Endothelial cell of umbilical vein (primary cell): ENCODE data around the gene WDR72. TPM values are rescaled to one million over a fixed set of nuclear protein-coding genes. Genes with fewer than 3 reads are reported as not detected.

ENCODE experiments used
- BruUV-seq: library from RNA; stranded (reverse); fragments of 400-500 nt; replicated peaks from 2 replicates; lab custom pipeline; 2021; lab: Mats Ljungman, UMichigan
- CTCF ChIA-PET: fragments of 300-600, 350-600 bp; sonication (Branson Sonifier 250); formaldehyde crosslinking; loops from one replicate; lab custom pipeline; 2021; ENCODE audit warnings: antibody characterized with exemption, inconsistent platforms; lab: Charles Lee
- POLR2A ChIA-PET: fragments of 300-600, 350-600 bp; sonication (Branson Sonifier 250); formaldehyde crosslinking; loops from one replicate; lab custom pipeline; 2021; ENCODE audit warnings: antibody characterized with exemption, inconsistent platforms; lab: Charles Lee
- DNase-seq: peaks from one replicate; pipeline ENCODE4 v3.0.0-alpha.2; 2011; ENCODE audit warnings: low read depth, low spot score
- FAIRE-seq: peaks from 2 replicates; lab custom pipeline; 2011; peaks lifted over from hg19 to GRCh38; lab: Jason Lieb, UNC
- H2AFZ ChIP-seq: 2 replicates; pipeline ENCODE4 v1.6.0; 2012; ENCODE audit warnings: low read depth, low read length, control low read depth, inconsistent platforms
- H3K27ac ChIP-seq: 2 replicates; pipeline ENCODE4 v1.5.1; 2011; ENCODE audit warnings: low read depth, mild to moderate bottlenecking, control low read depth, low read length, moderate library complexity; ENCODE audit not compliant: insufficient read depth
- H3K27me3 ChIP-seq, 2 experiments: 2 replicates each; pipeline versions ENCODE4 v1.6.0 to v1.6.1; 2011; ENCODE audit warnings: low read length in 2 of 2, mixed read lengths in 1 of 2; ENCODE audit not compliant: control insufficient read depth in 2 of 2, insufficient read depth in 2 of 2
- H3K36me3 ChIP-seq, 2 experiments: 2 replicates in 1 of 2; 3 replicates in 1 of 2; pipeline ENCODE4 v1.5.1; 2011; ENCODE audit warnings: low read length in 2 of 2, mild to moderate bottlenecking in 1 of 2, moderate library complexity in 1 of 2; ENCODE audit not compliant: control insufficient read depth in 2 of 2, insufficient read depth in 2 of 2; ENCODE audit errors: extremely low read depth in 1 of 2
- H3K4me1 ChIP-seq: 3 replicates; pipeline ENCODE4 v1.5.1; 2011; ENCODE audit warnings: mild to moderate bottlenecking, low read length; ENCODE audit not compliant: control insufficient read depth, insufficient read depth; ENCODE audit errors: extremely low read depth
- H3K4me2 ChIP-seq: 2 replicates; pipeline ENCODE4 v1.6.1; 2011; ENCODE audit warnings: low read length, control low read depth, mixed read lengths; ENCODE audit not compliant: insufficient read depth
- H3K4me3 ChIP-seq, 3 experiments: fragments of 200-600 bp in 1 of 3; sonication (generic), shearing (Covaris generic) in 1 of 3; replicated peaks in 1 of 3; 2 replicates each; pipeline ENCODE4 v1.5.1; 2011 to 2016; ENCODE audit warnings: control low read depth in 3 of 3, low read length in 3 of 3, mild to moderate bottlenecking in 2 of 3, inconsistent platforms in 1 of 3, low read depth in 1 of 3, moderate library complexity in 1 of 3; ENCODE audit not compliant: insufficient read depth in 1 of 3
- H3K79me2 ChIP-seq: 2 replicates; pipeline ENCODE4 v1.6.0; 2012; ENCODE audit warnings: low read length, inconsistent platforms; ENCODE audit not compliant: control insufficient read depth, insufficient read depth
- H3K9ac ChIP-seq: replicated peaks from 2 replicates; pipeline ENCODE3; 2011; ENCODE audit warnings: low read length, control low read depth; ENCODE audit not compliant: insufficient read depth; ENCODE audit errors: extremely low read depth
- H3K9me1 ChIP-seq: replicated peaks from 3 replicates; pipeline ENCODE4 v1.6.0; 2011; ENCODE audit warnings: mild to moderate bottlenecking, low read length; ENCODE audit not compliant: control insufficient read depth, insufficient read depth; ENCODE audit errors: extremely low read depth
- H3K9me3 ChIP-seq: replicated peaks from 2 replicates; pipeline ENCODE4 v1.5.1; 2012; ENCODE audit warnings: low read length, inconsistent platforms; ENCODE audit not compliant: control insufficient read depth, insufficient read depth
- H4K20me1 ChIP-seq: replicated peaks from 2 replicates; pipeline ENCODE3; 2011; ENCODE audit warnings: mild to moderate bottlenecking, low read length; ENCODE audit not compliant: control insufficient read depth, insufficient read depth; ENCODE audit errors: extremely low read depth
- FOS ChIP-seq: IDR thresholded peaks from 2 replicates; pipeline ENCODE4 v1.6.1; 2011; ENCODE audit warnings: mild to moderate bottlenecking, low read length, moderate library complexity, borderline replicate concordance; ENCODE audit not compliant: insufficient read depth
- MYC ChIP-seq: IDR thresholded peaks from one replicate; pipeline ENCODE4 v1.6.1; 2011; ENCODE audit warnings: mild to moderate bottlenecking, low read depth, low read length
- dilution Hi-C: fragments of 300-500 bp; cut with MboI; formaldehyde crosslinking; loops from one replicate; pipeline ENCODE4 v1.15.0; 2019; ENCODE audit warnings: low sequenced_read_pairs; ENCODE audit not compliant: extremely low pct_ligation_motif_present
- intact Hi-C: fragments of 100-400 bp; cut with micrococcal nuclease; formaldehyde crosslinking; loops from one replicate; pipeline ENCODE4 v1.10.0; 2022
- polyA plus RNA-seq, 4 experiments: library from polyadenylated mRNA; depleted of rRNA in 3 of 4; stranded (reverse) in 3 of 4; unstranded in 1 of 4; fragments of >200 nt; gene quantifications; 2 replicates each; pipeline versions ENCODE4 v1.2.1 to v1.2.3, GENCODE V29; 2011 to 2012; ENCODE audit warnings: missing spikeins in 1 of 4
- total RNA-seq: library from RNA; stranded (reverse); gene quantifications from 2 replicates; pipeline ENCODE4 v1.2.3, GENCODE V29; 2021
- TF ChIP-seq, protein P1 (sequence below), 2 donors: IDR thresholded peaks; 1 replicate in 1 of 2; 2 replicates in 1 of 2; pipeline ENCODE4 v1.5.1; 2011; ENCODE audit warnings: low read length in 2 of 2, mild to moderate bottlenecking in 2 of 2, moderate library complexity in 2 of 2, control low read depth in 1 of 2, inconsistent platforms in 1 of 2, low read depth in 1 of 2; ENCODE audit not compliant: insufficient read depth in 1 of 2; ENCODE audit errors: extremely low read depth in 1 of 2

WDR72 gene
- total and polyA plus RNA-seq, 2 donors (not counting 3 experiments of a cell fraction or from before 2014, with no cell fraction given): not detected

DNA sequence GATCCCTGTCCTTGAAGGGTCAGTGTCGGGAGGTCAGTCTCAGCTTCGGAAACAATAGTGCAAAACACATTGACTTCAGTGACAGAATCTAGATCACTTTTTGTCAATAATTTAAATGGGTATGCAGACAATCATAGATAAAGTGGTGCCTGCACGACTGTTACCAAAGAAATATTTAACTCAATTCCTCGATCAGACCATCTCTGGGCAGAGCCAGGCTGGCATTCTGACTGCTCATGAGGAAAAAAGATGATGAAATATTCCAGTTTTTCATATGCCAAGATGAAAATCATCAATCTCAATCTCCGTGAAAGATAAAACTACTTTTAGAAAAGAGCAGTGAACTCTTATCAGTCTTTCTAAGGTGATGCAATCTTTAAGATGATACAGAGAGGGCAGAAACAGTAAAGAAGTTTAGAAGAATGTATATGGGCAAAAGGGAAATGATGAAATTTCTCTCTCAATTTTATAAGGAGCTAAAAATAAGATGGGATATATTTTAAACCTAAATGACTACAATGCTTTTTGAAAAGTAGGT lies 169.9 kb downstream of the WDR72 start:
- Histone ChIP-seq H3K27me3 (no peaks in the 10 kb centered on the region), H3K36me3 (no peaks in the 10 kb centered on the region), H3K9me1 (no peaks in the 10 kb centered on the region), H3K9me3 (no peaks in the 10 kb centered on the region), H3K4me2 (no peak overlapping the region), H3K79me2 (no peaks in the 10 kb centered on the region), H2AFZ (no peak overlapping the region), H3K9ac (no peak overlapping the region), H3K27ac (no peak overlapping the region), H3K4me1 (no peaks in the 10 kb centered on the region), H3K4me3 (no peak overlapping the region), H4K20me1 (no peaks in the 10 kb centered on the region)
- CTCF ChIA-PET: no interaction called here
- DNase-seq (no peak), FAIRE-seq (no peak)
- dilution Hi-C loops (no loop called here), intact Hi-C loops (loop anchor here (2.0 kb wide), 1 partner anchor 17 kb away; no protein-coding TSS in a partner anchor)
- POLR2A ChIA-PET: no interaction called here
- no TSS peak for BruUV-seq
- TF ChIP-seq MYC: no peak

DNA sequence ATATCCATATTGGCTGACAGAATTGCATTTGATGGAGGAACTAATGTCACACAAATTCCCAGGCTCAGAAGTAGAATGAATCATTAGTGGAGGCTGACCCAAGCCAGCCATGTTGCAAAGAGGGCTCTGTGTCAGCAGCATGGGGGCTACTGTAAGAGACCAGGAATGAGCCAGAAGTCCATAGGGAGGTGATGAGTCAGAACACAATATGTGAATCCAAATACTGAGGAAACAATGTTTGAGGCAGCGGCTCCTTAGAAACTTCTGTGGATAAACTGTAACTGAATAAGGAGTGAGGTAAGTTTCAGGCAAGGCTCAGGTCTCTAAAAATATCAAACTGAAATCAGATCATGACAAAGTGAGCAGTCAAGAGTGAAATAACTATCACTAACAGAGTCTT lies 170.7 kb downstream of the WDR72 start:
- no peaks in the 10 kb centered on the region for H3K9me3 ChIP-seq
- no peaks in the 10 kb centered on the region for H3K79me2 ChIP-seq
- H3K9me1 ChIP-seq: no peaks in the 10 kb centered on the region
- POLR2A ChIA-PET: no interaction called here
- H3K4me3 ChIP-seq: no peak overlapping the region
- no peak overlapping the region for H3K9ac ChIP-seq
- H4K20me1 ChIP-seq: no peaks in the 10 kb centered on the region
- dilution Hi-C loops: no loop called here
- intact Hi-C loops: loop anchor here (2.0 kb wide), 1 partner anchor 16 kb away; no protein-coding TSS in a partner anchor
- no peaks in the 10 kb centered on the region for H3K36me3 ChIP-seq
- no peaks in the 10 kb centered on the region for H3K27me3 ChIP-seq
- H2AFZ ChIP-seq: no peak overlapping the region
- no peaks in the 10 kb centered on the region for H3K4me1 ChIP-seq
- no peak overlapping the region for H3K4me2 ChIP-seq
- DNase-seq (no peak), FAIRE-seq (peak; percentile 40)
- TF ChIP-seq FOS: peak; percentile 34
- TF ChIP-seq, protein P1, sequence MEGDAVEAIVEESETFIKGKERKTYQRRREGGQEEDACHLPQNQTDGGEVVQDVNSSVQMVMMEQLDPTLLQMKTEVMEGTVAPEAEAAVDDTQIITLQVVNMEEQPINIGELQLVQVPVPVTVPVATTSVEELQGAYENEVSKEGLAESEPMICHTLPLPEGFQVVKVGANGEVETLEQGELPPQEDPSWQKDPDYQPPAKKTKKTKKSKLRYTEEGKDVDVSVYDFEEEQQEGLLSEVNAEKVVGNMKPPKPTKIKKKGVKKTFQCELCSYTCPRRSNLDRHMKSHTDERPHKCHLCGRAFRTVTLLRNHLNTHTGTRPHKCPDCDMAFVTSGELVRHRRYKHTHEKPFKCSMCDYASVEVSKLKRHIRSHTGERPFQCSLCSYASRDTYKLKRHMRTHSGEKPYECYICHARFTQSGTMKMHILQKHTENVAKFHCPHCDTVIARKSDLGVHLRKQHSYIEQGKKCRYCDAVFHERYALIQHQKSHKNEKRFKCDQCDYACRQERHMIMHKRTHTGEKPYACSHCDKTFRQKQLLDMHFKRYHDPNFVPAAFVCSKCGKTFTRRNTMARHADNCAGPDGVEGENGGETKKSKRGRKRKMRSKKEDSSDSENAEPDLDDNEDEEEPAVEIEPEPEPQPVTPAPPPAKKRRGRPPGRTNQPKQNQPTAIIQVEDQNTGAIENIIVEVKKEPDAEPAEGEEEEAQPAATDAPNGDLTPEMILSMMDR (IDR thresholded peaks at IDR 0.05; ENCODE audit: extremely low read depth in 1 of 2, insufficient read depth in 1 of 2, low read depth in 1 of 2, low read length in 2 of 2): no peak
- no TSS peak for BruUV-seq
- no peak overlapping the region for H3K27ac ChIP-seq
- CTCF ChIA-PET: no interaction called here
